IPS DF 4.7 (cell line): ENCODE measurements around the gene KCNQ2.

Experiments
- DNase-seq: peaks from one replicate; pipeline ENCODE4 v3.0.0-alpha.2; 2013; ENCODE audit warnings: low spot score; ENCODE audit errors: extremely low read depth

KCNQ2 gene

DNA sequence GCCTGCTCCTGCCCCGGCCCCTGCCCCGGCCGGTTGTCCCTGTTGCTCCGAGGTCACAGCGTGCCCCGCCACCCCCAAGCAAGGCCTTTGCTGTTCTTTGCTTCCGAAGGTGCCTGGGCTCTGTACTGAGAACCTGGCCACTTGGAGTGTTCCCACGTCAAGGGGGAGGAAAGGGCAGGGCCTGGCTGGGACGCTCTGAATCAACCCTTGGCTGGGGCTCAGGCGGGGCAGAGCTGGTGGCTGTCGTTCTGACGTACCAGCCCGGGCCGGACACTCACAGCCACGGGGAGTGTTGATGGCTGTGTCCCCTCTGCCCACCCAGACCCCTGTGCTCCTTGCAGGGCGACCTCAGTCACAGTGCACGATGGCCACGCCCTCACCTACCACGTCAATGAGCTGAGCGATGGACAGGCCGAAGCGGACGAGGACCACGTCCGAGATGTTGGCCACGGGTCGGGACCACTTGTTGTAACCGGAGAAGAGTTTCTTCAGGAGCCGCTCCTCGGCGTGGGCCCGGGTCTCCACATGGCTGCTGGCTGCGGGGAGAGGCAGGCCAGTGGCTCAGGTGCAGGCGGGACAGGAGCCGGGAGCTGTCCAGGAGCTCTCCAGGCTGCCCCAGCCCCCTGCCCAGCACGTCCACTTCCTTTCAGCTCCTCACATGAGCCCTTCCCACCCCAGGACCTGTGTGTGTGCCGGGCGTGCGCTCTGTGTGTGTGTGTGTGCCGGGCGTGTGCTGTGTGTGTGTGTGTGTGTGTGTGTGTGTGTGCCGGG, 113.1 kb downstream of the KCNQ2 start:
- no peak for DNase-seq

DNA sequence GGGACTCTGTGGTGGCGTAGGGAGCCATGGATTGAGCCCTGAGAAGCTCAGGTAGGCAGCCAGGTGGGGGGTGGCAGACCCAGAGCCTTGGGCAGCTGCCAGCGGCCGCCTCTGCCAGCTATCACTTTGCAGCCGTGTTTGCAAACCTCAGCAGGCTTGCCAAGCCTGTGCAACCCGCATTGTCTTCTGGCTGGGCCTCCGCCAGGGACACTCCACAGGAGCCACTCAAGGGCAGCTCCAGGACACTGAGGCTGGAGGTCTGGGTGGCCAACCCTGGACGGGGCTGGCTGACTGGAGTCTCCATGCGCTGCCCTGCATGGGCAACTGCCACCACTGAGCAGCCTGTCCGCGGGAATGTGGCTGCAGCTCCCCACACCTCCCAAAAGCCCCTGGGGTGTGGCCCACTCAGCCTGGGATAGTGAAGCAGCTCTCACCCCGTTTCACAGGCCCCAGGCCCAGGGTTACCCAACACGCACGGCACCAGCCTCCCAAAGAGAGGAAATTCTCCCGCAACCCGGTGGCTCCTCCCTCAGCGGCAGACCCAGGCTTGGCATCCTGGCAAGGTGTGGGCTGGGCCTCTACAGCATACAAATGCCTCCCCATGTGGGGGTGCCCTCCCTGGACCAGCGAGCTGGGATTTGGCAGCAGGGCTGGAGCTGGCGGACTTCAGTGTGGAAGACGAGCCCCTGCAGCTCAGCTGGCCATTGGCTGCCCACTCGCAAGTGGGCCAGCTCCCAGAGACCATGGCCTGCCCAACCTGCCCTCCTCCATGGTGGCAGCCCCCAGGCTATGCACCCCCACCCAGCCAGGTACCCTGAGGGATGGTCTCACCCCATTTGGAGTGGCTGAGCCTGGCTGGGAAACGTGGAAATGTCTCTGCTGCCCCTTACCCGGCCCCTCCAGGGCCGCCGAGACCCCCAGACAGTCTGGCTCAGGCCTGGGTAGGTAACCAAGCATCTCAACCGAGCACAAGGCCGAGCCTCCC, 114.2 kb downstream of the KCNQ2 start:
- DNase-seq: no peak

DNA sequence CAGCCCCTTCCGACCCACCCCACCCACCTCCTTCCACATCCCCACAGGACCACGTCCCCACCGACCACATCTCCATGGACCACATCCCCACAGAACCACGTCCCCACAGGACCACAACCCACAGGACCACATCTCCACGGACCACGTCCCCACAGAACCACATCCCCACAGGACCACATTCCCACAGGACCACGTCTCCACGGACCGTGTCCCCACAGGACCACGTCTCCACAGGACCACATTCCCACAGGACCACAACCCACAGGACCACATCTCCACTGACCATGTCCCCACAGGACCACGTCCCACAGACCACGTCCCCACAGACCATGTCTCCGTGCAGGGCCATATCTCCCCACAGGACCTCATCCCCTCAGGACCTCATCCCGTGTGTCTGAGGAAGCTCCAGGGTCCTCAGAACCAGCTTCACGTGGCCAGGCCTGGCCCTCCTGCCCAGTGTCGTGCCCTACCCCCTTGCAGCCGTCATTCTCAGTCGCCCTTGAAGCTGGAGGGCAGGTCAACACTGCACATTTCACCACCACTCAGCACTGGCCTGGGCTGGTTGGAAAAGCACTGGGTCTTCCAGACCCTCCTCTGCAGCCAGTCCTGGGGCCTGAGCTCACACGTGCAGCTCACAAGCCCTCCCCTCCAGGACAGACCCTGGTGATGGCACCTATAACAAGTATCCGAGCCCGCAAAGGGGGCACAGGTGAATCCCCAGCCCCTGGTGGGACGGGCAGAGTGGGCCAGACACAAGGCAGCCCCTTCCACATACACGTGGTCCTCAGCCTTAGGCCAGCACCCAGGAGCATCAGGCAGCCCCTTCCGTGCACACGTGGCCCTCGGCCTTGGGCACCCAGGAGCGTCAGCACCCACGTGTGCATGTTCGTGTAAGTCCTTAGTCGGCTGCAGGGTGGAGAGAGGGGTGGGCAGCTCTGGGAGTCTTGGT, 115.2 kb downstream of the KCNQ2 start:
- no peak for DNase-seq

DNA sequence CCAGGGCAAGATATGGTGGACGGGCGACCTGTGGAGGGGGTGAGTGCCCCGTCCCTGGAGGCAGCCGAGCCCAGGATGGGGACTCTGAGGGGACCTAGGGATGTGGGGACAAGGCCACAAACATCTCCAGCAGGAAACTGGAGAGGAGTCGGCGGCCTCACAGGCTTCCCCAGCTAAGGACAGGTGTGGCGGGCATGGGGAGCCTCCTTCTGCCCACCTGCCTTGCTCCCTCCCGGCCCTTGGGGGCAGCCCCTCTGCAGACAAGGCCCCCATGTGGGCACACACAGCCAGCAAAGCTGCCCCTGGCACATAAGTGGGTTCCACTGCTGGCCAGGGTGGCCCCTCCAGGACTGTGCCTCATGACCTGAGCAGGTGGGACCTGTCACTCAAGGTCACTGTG, 115.9 kb downstream of the KCNQ2 start:
- no peak for DNase-seq

DNA sequence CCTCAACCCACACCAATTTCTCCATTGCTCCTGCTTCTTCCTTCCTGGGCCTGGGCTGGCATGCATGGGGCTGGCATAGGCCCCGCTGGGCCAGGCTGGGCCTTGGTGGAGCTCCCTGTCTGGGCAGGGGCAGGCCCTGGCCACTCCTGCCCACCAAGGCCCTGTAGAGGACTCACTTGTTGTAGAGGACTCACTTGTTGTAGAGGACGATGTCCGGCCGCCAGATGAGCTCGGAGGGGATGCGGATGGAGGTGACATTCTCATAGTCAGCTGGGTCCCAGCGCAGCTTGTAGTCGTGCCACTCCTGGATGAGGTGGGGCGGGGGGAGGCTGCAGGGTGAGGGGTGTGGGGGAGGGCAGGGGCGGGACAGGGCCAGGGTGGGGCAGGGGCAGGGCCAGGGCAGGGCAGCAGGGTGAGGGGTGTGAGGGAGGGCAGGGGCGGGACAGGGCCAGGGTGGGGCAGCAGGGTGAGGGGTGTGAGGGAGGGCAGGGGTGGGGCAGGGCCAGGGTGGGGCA, 116.6 kb downstream of the KCNQ2 start:
- no peak for DNase-seq

DNA sequence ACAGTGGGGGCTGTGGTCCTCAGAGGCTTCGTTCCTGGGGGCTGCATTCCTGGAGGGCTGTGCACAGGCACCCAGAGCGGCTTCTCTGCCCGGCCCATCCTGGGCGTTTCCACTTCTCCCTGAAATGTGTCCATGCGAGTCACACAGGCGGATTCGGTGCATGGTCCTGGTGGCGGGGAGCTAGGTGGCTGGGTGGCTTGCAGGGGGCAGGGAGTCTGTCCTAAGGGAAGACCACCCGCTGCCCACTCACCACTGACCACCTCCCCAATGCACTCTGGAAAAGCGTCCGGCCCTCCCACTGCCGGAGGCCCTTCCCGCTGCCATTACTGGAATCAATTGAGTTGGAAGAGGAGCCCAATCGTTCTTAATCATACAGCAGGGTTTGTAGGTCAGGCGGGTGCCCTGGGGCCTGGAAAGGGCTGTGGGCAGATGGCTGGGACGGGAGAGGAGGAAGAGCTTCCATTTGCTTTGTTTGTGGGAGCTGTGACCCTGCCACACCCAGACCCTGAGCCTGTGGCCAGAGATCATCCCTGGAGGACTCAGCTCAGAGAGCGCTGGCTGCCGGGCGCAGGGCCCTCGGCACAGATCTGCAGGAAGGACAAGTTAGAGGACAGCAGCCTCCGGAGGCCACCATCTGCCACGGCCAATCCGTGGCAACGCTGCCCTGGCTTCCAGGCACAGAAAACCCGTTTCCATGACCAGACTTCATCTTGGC, 117.7 kb downstream of the KCNQ2 start:
- DNase-seq: no peak

DNA sequence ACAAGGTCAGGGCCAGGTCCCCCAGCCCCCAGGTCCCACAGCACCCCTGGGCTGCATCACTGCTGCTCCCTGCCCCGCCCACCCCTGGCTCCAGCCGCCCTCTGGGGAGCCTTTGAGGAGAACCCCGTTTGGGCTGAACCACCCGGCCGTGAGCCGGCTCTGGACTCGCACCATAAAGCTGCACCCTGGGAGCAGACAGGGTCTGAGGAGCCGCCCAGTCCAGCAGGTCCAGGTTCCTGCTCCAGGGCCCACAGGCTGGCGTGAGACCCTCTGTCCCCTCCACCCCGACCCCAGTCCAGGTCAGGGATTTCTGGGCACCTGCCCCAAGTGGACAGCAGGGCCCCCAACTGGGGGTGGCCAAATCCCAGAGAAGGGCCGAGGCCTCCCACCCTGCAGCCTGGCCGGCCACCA, 119.6 kb downstream of the KCNQ2 start:
- DNase-seq: no peak

DNA sequence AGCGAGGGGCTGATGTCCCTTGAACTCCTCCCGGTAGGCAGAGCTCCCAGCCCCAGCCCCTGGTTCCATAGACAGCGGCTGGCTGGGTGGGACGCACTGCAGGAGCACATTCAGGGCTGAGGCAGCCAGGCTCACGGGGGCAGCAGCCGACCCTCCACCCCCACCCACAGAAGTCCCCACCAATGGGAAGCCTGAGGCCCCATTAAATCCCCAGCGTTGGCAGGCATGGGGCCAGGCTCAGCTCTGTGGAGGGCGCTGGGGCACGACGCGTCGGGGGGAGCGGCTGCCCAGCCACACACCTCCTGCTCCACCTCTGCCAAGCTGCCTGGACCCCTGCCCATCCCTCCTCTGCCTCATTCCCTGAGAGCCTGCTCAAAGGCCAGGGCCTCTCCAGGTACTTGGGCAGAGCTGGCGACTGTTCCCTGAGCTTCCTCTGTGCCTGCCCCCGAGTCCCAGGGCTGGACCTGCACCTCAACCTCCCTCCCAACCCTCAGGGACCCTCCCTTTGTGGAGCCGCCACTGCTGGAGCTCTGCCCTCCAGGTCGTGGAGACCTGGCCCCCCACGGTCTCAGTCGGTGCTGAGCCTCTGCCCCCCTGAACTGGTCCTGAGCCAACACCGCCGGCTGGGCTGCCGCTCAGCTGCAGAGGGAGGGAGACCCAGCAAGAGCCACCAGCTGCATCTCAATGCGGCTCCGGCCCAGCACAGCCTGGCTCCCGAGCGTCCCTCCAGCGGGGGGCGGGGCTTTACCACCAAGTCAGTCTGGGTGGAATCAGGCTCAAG, 120.5 kb downstream of the KCNQ2 start:
- no peak for DNase-seq

DNA sequence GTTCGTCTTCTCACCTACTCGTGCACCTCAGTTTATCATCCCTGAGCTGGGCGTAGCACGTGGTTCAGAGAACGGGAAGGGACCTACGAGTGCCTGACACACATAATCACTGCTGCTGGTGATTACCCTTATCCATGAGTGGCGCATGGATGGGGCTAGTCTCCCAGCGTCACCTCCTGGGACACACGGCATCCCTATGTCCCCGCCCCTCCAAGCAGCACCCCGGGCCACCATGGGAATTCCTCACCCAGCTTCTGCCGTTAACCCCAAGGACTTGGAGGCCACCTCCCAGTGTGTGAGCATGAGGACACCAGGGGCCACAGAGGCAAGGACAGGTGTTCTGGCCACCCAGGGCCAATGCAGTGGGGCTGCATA, 121.1 kb downstream of the KCNQ2 start:
- DNase-seq: no peak

DNA sequence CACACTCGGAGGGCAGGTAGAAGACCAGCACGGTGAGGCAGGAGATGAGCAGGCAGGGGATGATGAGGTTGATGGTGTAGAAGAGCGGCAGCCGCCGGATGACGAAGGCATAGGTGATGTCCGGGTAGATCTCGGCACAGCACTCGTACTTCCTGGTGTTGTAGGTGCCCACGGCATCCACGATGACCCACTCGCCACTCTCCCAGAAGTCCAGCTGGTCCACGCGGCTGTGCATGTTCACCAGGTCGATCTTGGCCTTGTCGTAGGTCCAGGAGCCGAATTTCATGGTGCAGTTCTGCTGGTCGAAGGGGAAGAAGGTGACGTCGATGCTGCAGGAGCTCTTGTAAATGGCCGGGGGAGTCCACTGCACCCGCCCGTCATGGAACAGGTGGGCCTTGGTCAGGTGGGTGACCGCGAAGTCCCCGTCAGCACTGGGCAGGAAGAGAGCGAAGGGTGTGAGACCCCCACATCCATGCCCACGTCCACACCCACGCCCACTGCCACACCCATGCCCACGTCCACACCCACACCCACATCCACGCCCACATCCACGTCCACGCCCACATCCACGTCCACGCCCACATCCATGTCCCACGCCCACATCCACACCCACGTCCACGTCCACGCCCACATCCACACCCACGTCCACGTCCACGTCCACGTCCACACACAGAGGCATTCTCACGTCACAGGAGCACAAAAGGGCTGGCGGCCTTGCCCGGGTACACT, 121.7 kb downstream of the KCNQ2 start:
- DNase-seq: no peak
